Loucy (cell line): ENCODE data around the gene TOM1L1.

Source experiments
- CTCF ChIP-seq: fragments of 200-600 bp; sonication (generic); conservative IDR thresholded peaks from 2 replicates; pipeline ENCODE4 v1.5.1; 2014; ENCODE audit warnings: mild to moderate bottlenecking, antibody characterized with exemption, low read length
- EZH2phosphoT487 ChIP-seq: fragments of 200-600 bp; IDR thresholded peaks from 2 replicates; pipeline ENCODE4 v1.6.1; 2018; ENCODE audit warnings: antibody characterized with exemption, mild to moderate bottlenecking, moderate library complexity, borderline replicate concordance

- TF ChIP-seq EZH2phosphoT487 (no peak), CTCF (no peak)
These were observed 50.6 kb downstream of the TOM1L1 start for GRCh38 chr17:54951286-54951685.
